HUES48 (cell line): ENCODE measurements around the gene SCN1A.

ENCODE experiments used
- H3K27ac ChIP-seq: one replicate; pipeline ENCODE4 v1.7.0; 2013; ENCODE audit warnings: low read depth, low read length, inconsistent platforms
- H3K27me3 ChIP-seq: 2 replicates; pipeline ENCODE4 v1.6.1; 2013; ENCODE audit warnings: mild to moderate bottlenecking, low read length; ENCODE audit not compliant: control insufficient read depth, insufficient read depth
- H3K36me3 ChIP-seq: 2 replicates; pipeline ENCODE4 v1.6.1; 2013; ENCODE audit warnings: low read length; ENCODE audit not compliant: control insufficient read depth, insufficient read depth
- H3K4me1 ChIP-seq: 2 replicates; pipeline ENCODE4 v1.6.1; 2013; ENCODE audit warnings: mild to moderate bottlenecking, low read length; ENCODE audit not compliant: control insufficient read depth, insufficient read depth
- H3K4me3 ChIP-seq: 2 replicates; pipeline ENCODE4 v1.5.1; 2013; ENCODE audit warnings: mild to moderate bottlenecking, low read depth, low read length
- H3K9ac ChIP-seq: 2 replicates; pipeline ENCODE4 v1.6.1; 2013; ENCODE audit warnings: mild to moderate bottlenecking, low read depth, low read length, moderate library complexity
- H3K9me3 ChIP-seq: 2 replicates; pipeline ENCODE4 v1.6.1; 2013; ENCODE audit warnings: low read length; ENCODE audit not compliant: control insufficient read depth, insufficient read depth

SCN1A gene

GRCh38 chr2:166081852-166082251 lies 46.0 kb downstream of the SCN1A start:
- Histone ChIP-seq H3K9me3 (no peaks in the 10 kb centered on the region), H3K4me3 (no peak overlapping the region), H3K27me3 (no peaks in the 10 kb centered on the region), H3K9ac (no peak overlapping the region), H3K36me3 (no peaks in the 10 kb centered on the region), H3K27ac (no peak overlapping the region), H3K4me1 (no peaks in the 10 kb centered on the region)

- Histone ChIP-seq H3K4me3 (no peak overlapping the region), H3K9me3 (no peaks in the 10 kb centered on the region), H3K36me3 (no peaks in the 10 kb centered on the region), H3K27me3 (no peaks in the 10 kb centered on the region), H3K27ac (no peak overlapping the region), H3K9ac (no peak overlapping the region), H3K4me1 (no peaks in the 10 kb centered on the region)
These were observed 46.6 kb downstream of the SCN1A start for GRCh38 chr2:166081131-166081632.

GRCh38 chr2:166074430-166074829 lies 53.4 kb downstream of the SCN1A start:
- Histone ChIP-seq H3K4me1 (no peaks in the 10 kb centered on the region), H3K36me3 (no peaks in the 10 kb centered on the region), H3K27me3 (no peaks in the 10 kb centered on the region), H3K9me3 (no peaks in the 10 kb centered on the region), H3K9ac (no peak overlapping the region), H3K4me3 (no peak overlapping the region), H3K27ac (no peak overlapping the region)

GRCh38 chr2:166074011-166074410 lies 53.8 kb downstream of the SCN1A start:
- no peaks in the 10 kb centered on the region for H3K36me3 ChIP-seq
- H3K9me3 ChIP-seq: no peaks in the 10 kb centered on the region
- no peak overlapping the region for H3K9ac ChIP-seq
- H3K27me3 ChIP-seq: no peaks in the 10 kb centered on the region
- H3K27ac ChIP-seq: no peak overlapping the region
- H3K4me1 ChIP-seq: no peaks in the 10 kb centered on the region
- H3K4me3 ChIP-seq: no peak overlapping the region

GRCh38 chr2:166070231-166070630 lies 57.6 kb downstream of the SCN1A start:
- H3K4me3 ChIP-seq: no peak overlapping the region
- no peaks in the 10 kb centered on the region for H3K36me3 ChIP-seq
- no peaks in the 10 kb centered on the region for H3K27me3 ChIP-seq
- no peaks in the 10 kb centered on the region for H3K4me1 ChIP-seq
- no peaks in the 10 kb centered on the region for H3K9me3 ChIP-seq
- no peak overlapping the region for H3K9ac ChIP-seq
- no peak overlapping the region for H3K27ac ChIP-seq

- no peaks in the 10 kb centered on the region for H3K36me3 ChIP-seq
These were observed 58.8 kb downstream of the SCN1A start for GRCh38 chr2:166068981-166069380.

GRCh38 chr2:166067229-166067628 lies 60.6 kb downstream of the SCN1A start:
- Histone ChIP-seq H3K27me3 (no peaks in the 10 kb centered on the region), H3K4me1 (no peaks in the 10 kb centered on the region), H3K36me3 (no peaks in the 10 kb centered on the region), H3K9me3 (no peaks in the 10 kb centered on the region), H3K4me3 (no peak overlapping the region), H3K9ac (no peak overlapping the region), H3K27ac (no peak overlapping the region)

More at GRCh38 chr2:166068981-166069380, 58.8 kb downstream of the SCN1A start:
- Histone ChIP-seq H3K4me3 (no peak overlapping the region), H3K27ac (no peak overlapping the region), H3K4me1 (no peaks in the 10 kb centered on the region), H3K27me3 (no peaks in the 10 kb centered on the region), H3K9ac (no peak overlapping the region), H3K9me3 (no peaks in the 10 kb centered on the region)

- Histone ChIP-seq H3K9ac (no peak overlapping the region), H3K4me1 (no peaks in the 10 kb centered on the region), H3K36me3 (no peaks in the 10 kb centered on the region), H3K27ac (no peak overlapping the region), H3K9me3 (no peaks in the 10 kb centered on the region), H3K27me3 (no peaks in the 10 kb centered on the region), H3K4me3 (no peak overlapping the region)
These were observed 67.6 kb downstream of the SCN1A start for GRCh38 chr2:166060191-166060590.

GRCh38 chr2:166057370-166058164 lies 70.3 kb downstream of the SCN1A start:
- Histone ChIP-seq H3K4me3 (no peak overlapping the region), H3K4me1 (no peaks in the 10 kb centered on the region), H3K9me3 (no peaks in the 10 kb centered on the region), H3K36me3 (no peaks in the 10 kb centered on the region), H3K9ac (no peak overlapping the region), H3K27ac (no peak overlapping the region), H3K27me3 (no peaks in the 10 kb centered on the region)

GRCh38 chr2:166044853-166045483 lies 82.9 kb downstream of the SCN1A start:
- no peak overlapping the region for H3K27ac ChIP-seq
- H3K36me3 ChIP-seq: no peaks in the 10 kb centered on the region
- no peak overlapping the region for H3K4me3 ChIP-seq
- H3K9ac ChIP-seq: no peak overlapping the region
- no peaks in the 10 kb centered on the region for H3K27me3 ChIP-seq
- H3K4me1 ChIP-seq: peaks cover 7% of the 10 kb centered on the region; the same call in 1 of the 2 replicates
- no peaks in the 10 kb centered on the region for H3K9me3 ChIP-seq

- Histone ChIP-seq H3K9me3 (no peaks in the 10 kb centered on the region), H3K4me1 (peaks cover 7% of the 10 kb centered on the region; the same call in 1 of the 2 replicates), H3K4me3 (no peak overlapping the region), H3K36me3 (no peaks in the 10 kb centered on the region), H3K27me3 (no peaks in the 10 kb centered on the region), H3K9ac (no peak overlapping the region), H3K27ac (no peak overlapping the region)
These were observed 84.9 kb downstream of the SCN1A start for GRCh38 chr2:166042768-166043390.
